Liver (tissue), 2 donors: ENCODE measurements around the gene LRRC8B.

Experiments
- CTCF ChIP-seq: fragments of 150-350 bp; IDR thresholded peaks from 2 replicates; pipeline ENCODE4 v1.5.1; 2017; ENCODE audit warnings: improper control_type of control experiment, low read depth, low read length; ENCODE audit not compliant: missing input control
- MAX ChIP-seq: IDR thresholded peaks from 2 replicates; pipeline ENCODE4 v1.6.1; 2016; ENCODE audit warnings: antibody characterized with exemption
- donor health status: healthy.

GRCh38 chr1:89632657-89633247, 108.1 kb downstream of the LRRC8B start, which contains the start of gene LRRC8C:
- TF ChIP-seq CTCF (peak; percentile 50), MAX (no peak)
